ENCODE measurements around the gene PGBD1. TPM values are rescaled to one million over a fixed set of nuclear protein-coding genes. Genes with fewer than 3 reads are reported as not detected.

Gene PGBD1
- total RNA-seq, 3 donors from 2014 or later (not counting 1 experiment from before 2014, with no cell fraction given), result 1.1 to 1.5 (median 1.1) TPM

DNA sequence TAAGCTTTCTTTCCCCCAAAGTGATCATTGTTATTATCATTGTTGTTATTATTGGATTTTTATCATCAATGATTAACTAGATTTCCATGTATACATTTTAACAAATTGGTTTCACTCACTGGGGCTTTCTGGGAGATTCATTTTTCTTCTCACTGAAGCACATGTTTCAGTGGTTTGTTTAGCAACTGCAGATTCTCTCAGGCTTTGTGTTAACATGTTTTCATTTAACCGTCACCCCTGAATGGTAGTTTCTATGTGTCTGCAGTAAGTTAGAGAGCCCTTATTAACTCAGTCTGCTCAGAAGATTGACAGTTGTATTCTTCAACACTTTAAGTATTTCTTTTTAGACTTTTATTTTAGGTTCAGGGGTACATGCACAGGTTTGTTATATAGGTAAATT is 41.7 kb upstream of the PGBD1 start:
- no peaks in the 10 kb centered on the region for H3K9me3 ChIP-seq (ENCODE audit: control insufficient read depth, insufficient read depth, low read length)
- no peak overlapping the region for H3K27ac ChIP-seq (ENCODE audit: low read length)
- TF ChIP-seq, protein P1, sequence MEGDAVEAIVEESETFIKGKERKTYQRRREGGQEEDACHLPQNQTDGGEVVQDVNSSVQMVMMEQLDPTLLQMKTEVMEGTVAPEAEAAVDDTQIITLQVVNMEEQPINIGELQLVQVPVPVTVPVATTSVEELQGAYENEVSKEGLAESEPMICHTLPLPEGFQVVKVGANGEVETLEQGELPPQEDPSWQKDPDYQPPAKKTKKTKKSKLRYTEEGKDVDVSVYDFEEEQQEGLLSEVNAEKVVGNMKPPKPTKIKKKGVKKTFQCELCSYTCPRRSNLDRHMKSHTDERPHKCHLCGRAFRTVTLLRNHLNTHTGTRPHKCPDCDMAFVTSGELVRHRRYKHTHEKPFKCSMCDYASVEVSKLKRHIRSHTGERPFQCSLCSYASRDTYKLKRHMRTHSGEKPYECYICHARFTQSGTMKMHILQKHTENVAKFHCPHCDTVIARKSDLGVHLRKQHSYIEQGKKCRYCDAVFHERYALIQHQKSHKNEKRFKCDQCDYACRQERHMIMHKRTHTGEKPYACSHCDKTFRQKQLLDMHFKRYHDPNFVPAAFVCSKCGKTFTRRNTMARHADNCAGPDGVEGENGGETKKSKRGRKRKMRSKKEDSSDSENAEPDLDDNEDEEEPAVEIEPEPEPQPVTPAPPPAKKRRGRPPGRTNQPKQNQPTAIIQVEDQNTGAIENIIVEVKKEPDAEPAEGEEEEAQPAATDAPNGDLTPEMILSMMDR (IDR thresholded peaks at IDR 0.05), result no peak
- Mint-ChIP-seq H3K27ac (no peak overlapping the region), H3K4me1 (peaks cover 2 to 10% of the 10 kb centered on the region in 2 donors), H3K9me3 (no peaks in the 10 kb centered on the region), H3K36me3 (peaks cover 13% of the 10 kb centered on the region), H3K4me3 (no peak overlapping the region), H3K27me3 (ENCODE audit: low read depth in 2 of 2) (no peaks in the 10 kb centered on the region)
- no peaks in the 10 kb centered on the region for H3K27me3 ChIP-seq (ENCODE audit: control insufficient read depth, insufficient read depth, low read length)
- intact Hi-C loops (cut with micrococcal nuclease), result no loop called here
- no peak overlapping the region for H3K4me3 ChIP-seq (ENCODE audit: low read length)
- H3K36me3 ChIP-seq (ENCODE audit: control insufficient read depth, insufficient read depth, low read length), result peaks cover 11% of the 10 kb centered on the region
- DNase-seq (no peak), ATAC-seq (no peak)
- no peaks in the 10 kb centered on the region for H3K4me1 ChIP-seq (ENCODE audit: control insufficient read depth, insufficient read depth, low read length)
- 82% methylated on average over 1 of the region's 1 CpG for WGBS (ENCODE audit: insufficient coverage)

DNA sequence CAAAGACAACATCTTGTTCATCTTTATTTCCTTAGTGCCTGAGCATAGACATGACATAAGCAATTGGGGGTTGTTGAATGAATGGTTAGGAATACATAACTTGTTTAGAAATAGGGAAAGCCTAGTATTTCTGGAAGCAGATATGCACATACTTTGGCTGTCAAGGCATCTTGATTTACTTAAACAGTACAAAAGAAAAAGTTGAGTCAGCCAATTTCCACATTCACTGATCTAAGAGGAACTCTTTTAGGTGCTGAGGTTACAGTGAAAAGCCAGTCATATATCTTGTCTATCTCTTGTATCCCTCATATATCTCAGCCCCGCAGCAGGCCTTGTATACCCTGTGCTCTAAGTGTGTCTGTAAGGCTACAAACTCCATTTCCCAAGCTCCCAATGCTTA is 40.9 kb upstream of the PGBD1 start:
- H3K9me3 Mint-ChIP-seq, result no peaks in the 10 kb centered on the region
- no peak overlapping the region for H3K4me3 Mint-ChIP-seq
- no CpG with 5 or more reads among the region's 1 CpG for WGBS (ENCODE audit: insufficient coverage)
- ATAC-seq, result no peak
- Histone ChIP-seq H3K4me3 (ENCODE audit: low read length) (no peak overlapping the region), H3K9me3 (ENCODE audit: control insufficient read depth, insufficient read depth, low read length) (no peaks in the 10 kb centered on the region), H3K36me3 (ENCODE audit: control insufficient read depth, insufficient read depth, low read length) (peaks cover 15% of the 10 kb centered on the region), H3K27ac (ENCODE audit: low read length) (no peak overlapping the region), H3K27me3 (ENCODE audit: control insufficient read depth, insufficient read depth, low read length) (no peaks in the 10 kb centered on the region), H3K4me1 (ENCODE audit: control insufficient read depth, insufficient read depth, low read length) (no peaks in the 10 kb centered on the region)
- no peaks in the 10 kb centered on the region for H3K27me3 Mint-ChIP-seq (ENCODE audit: low read depth in 2 of 2)
- no peak overlapping the region for H3K27ac Mint-ChIP-seq
- peaks cover 20% of the 10 kb centered on the region for H3K36me3 Mint-ChIP-seq
- no peak for DNase-seq
- intact Hi-C loops (cut with micrococcal nuclease), result no loop called here
- H3K4me1 Mint-ChIP-seq, result peaks cover 10 to 19% of the 10 kb centered on the region in 2 donors
- TF ChIP-seq, protein P1 (IDR thresholded peaks at IDR 0.05), result no peak

DNA sequence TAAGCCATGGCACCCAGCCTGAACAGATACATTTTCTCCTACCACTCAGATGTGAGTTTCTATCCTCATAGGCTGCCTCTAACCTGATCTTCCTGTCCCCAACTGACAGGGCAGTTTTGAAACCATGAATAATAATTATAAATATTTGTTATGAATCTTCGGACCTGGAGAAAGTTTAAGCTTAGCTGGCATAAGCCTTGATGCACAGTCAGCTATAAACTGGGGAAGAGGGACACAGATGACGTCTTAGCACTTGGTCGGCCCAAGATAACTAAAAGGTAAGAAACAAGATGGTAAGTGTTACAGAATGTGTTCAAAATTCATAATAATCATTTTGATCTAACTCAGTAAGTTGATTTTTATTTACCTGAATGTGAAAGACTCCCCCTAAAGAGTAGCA is 37.4 kb upstream of the PGBD1 start:
- no peaks in the 10 kb centered on the region for H3K9me3 ChIP-seq (ENCODE audit: control insufficient read depth, insufficient read depth, low read length)

More for the DNA sequence above, 37.4 kb upstream of the PGBD1 start:
- peaks cover 47% of the 10 kb centered on the region for H3K36me3 Mint-ChIP-seq
- Histone ChIP-seq H3K27me3 (ENCODE audit: control insufficient read depth, insufficient read depth, low read length) (no peaks in the 10 kb centered on the region), H3K36me3 (ENCODE audit: control insufficient read depth, insufficient read depth, low read length) (peaks cover 36% of the 10 kb centered on the region), H3K4me1 (ENCODE audit: control insufficient read depth, insufficient read depth, low read length) (no peaks in the 10 kb centered on the region), H3K4me3 (ENCODE audit: low read length) (no peak overlapping the region), H3K27ac (ENCODE audit: low read length) (no peak overlapping the region)
- no peak overlapping the region for H3K4me3 Mint-ChIP-seq
- intact Hi-C loops (cut with micrococcal nuclease), result no loop called here
- DNase-seq (no peak), ATAC-seq (no peak)
- H3K9me3 Mint-ChIP-seq, result no peaks in the 10 kb centered on the region
- 96% methylated on average over 2 of the region's 3 CpGs for WGBS (ENCODE audit: insufficient coverage)
- peaks cover 22 to 37% of the 10 kb centered on the region in 2 donors for H3K4me1 Mint-ChIP-seq
- H3K27me3 Mint-ChIP-seq (ENCODE audit: low read depth in 2 of 2), result no peaks in the 10 kb centered on the region
- no peak overlapping the region for H3K27ac Mint-ChIP-seq
- TF ChIP-seq, protein P1 (IDR thresholded peaks at IDR 0.05), result no peak
